ENCODE measurements around the gene ST3GAL2.

Gene ST3GAL2

GRCh38 chr16:70421014-70421413 lies 17.9 kb downstream of the ST3GAL2 start:
- H3K4me1 ChIP-seq (ENCODE audit: insufficient read depth, low read length), result no peaks in the 10 kb centered on the region

DNA sequence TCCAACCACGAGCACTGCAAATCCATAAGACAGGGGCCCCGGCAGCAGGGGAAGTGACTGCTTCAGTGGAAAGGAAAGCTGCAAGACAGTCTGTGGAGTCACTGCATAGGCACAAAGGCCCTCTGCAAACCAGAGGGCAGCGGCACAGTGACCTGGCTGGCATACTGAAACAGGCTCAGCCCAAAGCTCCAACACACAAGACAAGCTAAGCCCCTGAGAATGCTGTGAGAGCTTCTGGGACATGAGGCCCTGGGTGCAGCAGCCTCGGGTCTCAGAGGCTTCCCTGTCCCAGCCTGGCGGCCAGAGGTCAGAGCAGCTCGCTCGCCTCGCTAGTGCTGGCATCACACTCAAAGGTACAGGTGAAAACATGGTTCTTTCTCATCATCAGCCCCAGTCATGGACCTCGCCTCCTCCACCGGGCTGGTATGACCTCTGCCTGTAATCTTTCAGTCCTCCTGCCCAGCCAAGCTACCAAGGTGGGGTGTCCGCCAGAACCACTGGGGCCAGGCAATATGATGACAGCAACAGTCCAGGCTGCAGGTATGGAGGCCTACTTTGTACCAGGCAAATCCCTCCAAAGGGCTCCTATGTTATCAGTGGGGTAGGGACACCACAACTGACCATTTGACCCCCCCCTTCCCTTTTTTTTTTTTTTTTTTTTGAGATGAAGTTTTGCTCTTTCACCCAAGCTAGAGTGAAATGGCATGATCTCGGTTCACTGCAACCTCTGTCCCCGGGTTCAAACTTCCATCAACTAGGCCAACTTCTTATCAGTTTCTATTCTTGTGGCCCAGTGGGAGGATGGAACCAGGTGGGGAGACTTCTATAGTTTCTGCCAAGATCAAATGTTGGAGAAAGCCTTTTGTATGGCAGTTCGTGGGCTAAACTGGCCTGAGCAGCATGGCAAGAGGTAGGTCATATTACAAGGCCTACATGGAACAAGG lies 19.2 kb downstream of the ST3GAL2 start:
- H3K4me3 ChIP-seq (ENCODE audit: low read depth in 1 of 2, low read length in 2 of 2), result no peak overlapping the region
- no peak overlapping the region for H2AFZ ChIP-seq (ENCODE audit: low read depth, low read length)
- no peak for TF ChIP-seq EZH2 (IDR thresholded peaks at IDR 0.05; ENCODE audit: borderline replicate concordance, low read depth, low read length, severe bottlenecking)
- TF ChIP-seq, protein P1, sequence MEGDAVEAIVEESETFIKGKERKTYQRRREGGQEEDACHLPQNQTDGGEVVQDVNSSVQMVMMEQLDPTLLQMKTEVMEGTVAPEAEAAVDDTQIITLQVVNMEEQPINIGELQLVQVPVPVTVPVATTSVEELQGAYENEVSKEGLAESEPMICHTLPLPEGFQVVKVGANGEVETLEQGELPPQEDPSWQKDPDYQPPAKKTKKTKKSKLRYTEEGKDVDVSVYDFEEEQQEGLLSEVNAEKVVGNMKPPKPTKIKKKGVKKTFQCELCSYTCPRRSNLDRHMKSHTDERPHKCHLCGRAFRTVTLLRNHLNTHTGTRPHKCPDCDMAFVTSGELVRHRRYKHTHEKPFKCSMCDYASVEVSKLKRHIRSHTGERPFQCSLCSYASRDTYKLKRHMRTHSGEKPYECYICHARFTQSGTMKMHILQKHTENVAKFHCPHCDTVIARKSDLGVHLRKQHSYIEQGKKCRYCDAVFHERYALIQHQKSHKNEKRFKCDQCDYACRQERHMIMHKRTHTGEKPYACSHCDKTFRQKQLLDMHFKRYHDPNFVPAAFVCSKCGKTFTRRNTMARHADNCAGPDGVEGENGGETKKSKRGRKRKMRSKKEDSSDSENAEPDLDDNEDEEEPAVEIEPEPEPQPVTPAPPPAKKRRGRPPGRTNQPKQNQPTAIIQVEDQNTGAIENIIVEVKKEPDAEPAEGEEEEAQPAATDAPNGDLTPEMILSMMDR (IDR thresholded peaks at IDR 0.05; ENCODE audit: borderline replicate concordance, extremely low read depth, low read length, poor library complexity, severe bottlenecking), result no peak
- no peaks in the 10 kb centered on the region for H3K9me3 ChIP-seq (ENCODE audit: insufficient read depth, low read length, severe bottlenecking)
- H3K9ac ChIP-seq (ENCODE audit: low read depth, low read length), result no peak overlapping the region
- H3K4me2 ChIP-seq (ENCODE audit: insufficient read depth, low read length), result no peak overlapping the region
- H3K27me3 ChIP-seq (ENCODE audit: insufficient read depth, low read length, poor library complexity), result no peaks in the 10 kb centered on the region
- H4K20me1 ChIP-seq (ENCODE audit: insufficient read depth, low read length), result peaks cover 53% of the 10 kb centered on the region
- no peaks in the 10 kb centered on the region for H3K4me1 ChIP-seq (ENCODE audit: insufficient read depth, low read length)
- H3K27ac ChIP-seq (ENCODE audit: low read length), result no peak overlapping the region
- ATAC-seq (ENCODE audit: insufficient read depth, low read depth) (0 out of 3 replicates have a peak, but pooled peaks have one; percentile 19), DNase-seq (no peak)
- peaks cover 5% of the 10 kb centered on the region for H3K36me3 ChIP-seq (ENCODE audit: insufficient read depth, low read length)
- peaks cover 71% of the 10 kb centered on the region for H3K79me2 ChIP-seq (ENCODE audit: insufficient read depth, low read length)

More at GRCh38 chr16:70421014-70421413, 17.9 kb downstream of the ST3GAL2 start:
- H3K9me3 ChIP-seq (ENCODE audit: insufficient read depth, low read length, severe bottlenecking), result no peaks in the 10 kb centered on the region
- no peak for DNase-seq
- H3K27ac ChIP-seq (ENCODE audit: low read length), result no peak overlapping the region
- peaks cover 13% of the 10 kb centered on the region for H3K36me3 ChIP-seq (ENCODE audit: insufficient read depth, low read length)
- ATAC-seq (ENCODE audit: insufficient read depth, low read depth), result no peak
- H3K9ac ChIP-seq (ENCODE audit: low read depth, low read length), result no peak overlapping the region
- H3K4me2 ChIP-seq (ENCODE audit: insufficient read depth, low read length), result no peak overlapping the region
- H2AFZ ChIP-seq (ENCODE audit: low read depth, low read length), result no peak overlapping the region
- H3K79me2 ChIP-seq (ENCODE audit: insufficient read depth, low read length), result peaks cover 77% of the 10 kb centered on the region
- no peak overlapping the region for H3K4me3 ChIP-seq (ENCODE audit: low read depth in 1 of 2, low read length in 2 of 2)
- no peaks in the 10 kb centered on the region for H3K27me3 ChIP-seq (ENCODE audit: insufficient read depth, low read length, poor library complexity)
- H4K20me1 ChIP-seq (ENCODE audit: insufficient read depth, low read length), result peaks cover 54% of the 10 kb centered on the region
- no peak for TF ChIP-seq EZH2 (IDR thresholded peaks at IDR 0.05; ENCODE audit: borderline replicate concordance, low read depth, low read length, severe bottlenecking)
- TF ChIP-seq, protein P1 (IDR thresholded peaks at IDR 0.05; ENCODE audit: borderline replicate concordance, extremely low read depth, low read length, poor library complexity, severe bottlenecking), result no peak

- DNase-seq (no peak), ATAC-seq (ENCODE audit: insufficient read depth, low read depth) (0 out of 3 replicates have a peak, but pooled peaks have one; percentile 10)
- Histone ChIP-seq H3K9ac (ENCODE audit: low read depth, low read length) (no peak overlapping the region), H3K36me3 (ENCODE audit: insufficient read depth, low read length) (0 out of 2 replicates have a peak, but pooled peaks cover 3% of the 10 kb centered on the region), H3K27ac (ENCODE audit: low read length) (no peak overlapping the region), H3K79me2 (ENCODE audit: insufficient read depth, low read length) (peaks cover 76% of the 10 kb centered on the region), H4K20me1 (ENCODE audit: insufficient read depth, low read length) (peaks cover 51% of the 10 kb centered on the region), H2AFZ (ENCODE audit: low read depth, low read length) (no peak overlapping the region), H3K4me1 (ENCODE audit: insufficient read depth, low read length) (no peaks in the 10 kb centered on the region), H3K9me3 (ENCODE audit: insufficient read depth, low read length, severe bottlenecking) (no peaks in the 10 kb centered on the region), H3K4me3 (ENCODE audit: low read depth in 1 of 2, low read length in 2 of 2) (no peak overlapping the region), H3K4me2 (ENCODE audit: insufficient read depth, low read length) (no peak overlapping the region), H3K27me3 (ENCODE audit: insufficient read depth, low read length, poor library complexity) (no peaks in the 10 kb centered on the region)
- TF ChIP-seq EZH2 (IDR thresholded peaks at IDR 0.05; ENCODE audit: borderline replicate concordance, low read depth, low read length, severe bottlenecking), result no peak
Measured at GRCh38 chr16:70418993-70419318, 19.9 kb downstream of the ST3GAL2 start.

Data from DND-41 (cell line).